H9 (cell line): ENCODE measurements around the gene LIN7C. TPM values are rescaled to one million over a fixed set of nuclear protein-coding genes. Genes with fewer than 3 reads are reported as not detected.

Source experiments
- DNase-seq: peaks from one replicate; pipeline ENCODE4 v3.0.0-alpha.2; 2017
- H2AFZ ChIP-seq: one replicate; pipeline ENCODE4 v1.6.1; 2013; ENCODE audit warnings: mild to moderate bottlenecking, low read length, control low read depth, moderate library complexity
- H2AK5ac ChIP-seq: 2 replicates; pipeline ENCODE4 v1.6.1; 2013; ENCODE audit warnings: low read length, control low read depth, mixed read lengths; ENCODE audit not compliant: insufficient read length
- H2BK120ac ChIP-seq: one replicate; pipeline ENCODE4 v1.6.1; 2013; ENCODE audit warnings: low read depth, mild to moderate bottlenecking, low read length, control low read depth, inconsistent platforms; ENCODE audit not compliant: poor library complexity, severe bottlenecking
- H2BK12ac ChIP-seq: 2 replicates; pipeline ENCODE4 v1.6.1; 2013; ENCODE audit warnings: low read length, control low read depth, mixed read lengths, low read depth; ENCODE audit not compliant: insufficient read length
- H2BK15ac ChIP-seq: 2 replicates; pipeline ENCODE4 v1.6.1; 2013; ENCODE audit warnings: low read depth, low read length, control low read depth
- H2BK20ac ChIP-seq: one replicate; pipeline ENCODE4 v1.6.1; 2013; ENCODE audit warnings: low read depth, mild to moderate bottlenecking, low read length, control low read depth, inconsistent platforms; ENCODE audit not compliant: poor library complexity, severe bottlenecking
- H2BK5ac ChIP-seq: 2 replicates; pipeline ENCODE4 v1.6.1; 2013; ENCODE audit warnings: low read length, control low read depth, mixed read lengths; ENCODE audit not compliant: insufficient read length
- H3K14ac ChIP-seq: 2 replicates; pipeline ENCODE4 v1.6.1; 2013; ENCODE audit warnings: low read length, control low read depth; ENCODE audit not compliant: insufficient read depth
- H3K18ac ChIP-seq: 2 replicates; pipeline ENCODE4 v1.6.1; 2013; ENCODE audit warnings: low read depth, mild to moderate bottlenecking, mixed read lengths, low read length, control low read depth; ENCODE audit not compliant: insufficient read length
- H3K23ac ChIP-seq: 2 replicates; pipeline ENCODE4 v1.6.1; 2013; ENCODE audit warnings: low read length, control low read depth, mixed read lengths, low read depth; ENCODE audit not compliant: insufficient read length
- H3K23me2 ChIP-seq: 2 replicates; pipeline ENCODE4 v1.6.1; 2013; ENCODE audit warnings: low read depth, mild to moderate bottlenecking, mixed read lengths, low read length, control low read depth; ENCODE audit not compliant: insufficient read length, poor library complexity, severe bottlenecking
- H3K27ac ChIP-seq: 2 replicates; pipeline ENCODE4 v1.5.1; 2013; ENCODE audit warnings: low read length, control low read depth, mixed read lengths, low read depth; ENCODE audit not compliant: insufficient read length
- H3K27me3 ChIP-seq: 2 replicates; pipeline ENCODE4 v1.6.1; 2013; ENCODE audit warnings: low read length, control low read depth, inconsistent platforms; ENCODE audit not compliant: insufficient read depth
- H3K4ac ChIP-seq: 2 replicates; pipeline ENCODE4 v1.6.1; 2013; ENCODE audit warnings: low read depth, mild to moderate bottlenecking, control low read depth, inconsistent platforms, low read length, moderate library complexity
- H3K4me1 ChIP-seq: 2 replicates; pipeline ENCODE4 v1.6.1; 2013; ENCODE audit warnings: low read length, control low read depth, inconsistent platforms; ENCODE audit not compliant: insufficient read depth
- H3K4me2 ChIP-seq: 2 replicates; pipeline ENCODE4 v1.6.1; 2013; ENCODE audit warnings: low read length, control low read depth, mixed read lengths; ENCODE audit not compliant: insufficient read length, insufficient read depth
- H3K56ac ChIP-seq: 2 replicates; pipeline ENCODE4 v1.6.1; 2013; ENCODE audit warnings: low read depth, mild to moderate bottlenecking, mixed read lengths, low read length, control low read depth; ENCODE audit not compliant: insufficient read length
- H3K79me1 ChIP-seq: 2 replicates; pipeline ENCODE4 v1.6.1; 2013; ENCODE audit warnings: low read depth, mild to moderate bottlenecking, moderate library complexity, low read length, control low read depth, inconsistent platforms; ENCODE audit not compliant: insufficient read depth, poor library complexity, severe bottlenecking
- H3K79me2 ChIP-seq: 2 replicates; pipeline ENCODE4 v1.6.1; 2013; ENCODE audit warnings: low read length, control low read depth, inconsistent platforms; ENCODE audit not compliant: insufficient read depth
- H3K9ac ChIP-seq: 2 replicates; pipeline ENCODE4 v1.6.1; 2013; ENCODE audit warnings: low read length, control low read depth, mixed read lengths; ENCODE audit not compliant: insufficient read length; ENCODE audit errors: extremely low read depth
- H3K9me3 ChIP-seq: one replicate; pipeline ENCODE4 v1.6.1; 2013; ENCODE audit warnings: low read depth, low read length, inconsistent platforms; ENCODE audit not compliant: control insufficient read depth
- H3T11ph ChIP-seq: one replicate; pipeline ENCODE4 v1.6.1; 2013; ENCODE audit warnings: mild to moderate bottlenecking, low read length, control low read depth, inconsistent platforms
- H4K20me1 ChIP-seq: one replicate; pipeline ENCODE4 v1.6.1; 2013; ENCODE audit not compliant: control insufficient read depth, insufficient read length, insufficient read depth
- H4K5ac ChIP-seq: 2 replicates; pipeline ENCODE4 v1.6.1; 2013; ENCODE audit warnings: low read depth, mild to moderate bottlenecking, mixed read lengths, low read length, control low read depth; ENCODE audit not compliant: insufficient read length
- H4K8ac ChIP-seq: replicated peaks from 2 replicates; pipeline ENCODE4 v1.6.1; 2013; ENCODE audit warnings: low read length, control low read depth, mixed read lengths, low read depth; ENCODE audit not compliant: insufficient read length
- H4K91ac ChIP-seq: 2 replicates; pipeline ENCODE4 v1.6.1; 2013; ENCODE audit warnings: low read depth, mild to moderate bottlenecking, moderate library complexity, mixed read lengths, low read length, control low read depth; ENCODE audit not compliant: insufficient read length
- H3K27ac Mint-ChIP-seq, 3 experiments: 2 replicates in 2 of 3; 3 replicates in 1 of 3; pipeline ENCODE4 v1.8.0; 2020 to 2021; ENCODE audit warnings: mixed read lengths in 3 of 3, mild to moderate bottlenecking in 1 of 3, moderate library complexity in 1 of 3
- H3K27me3 Mint-ChIP-seq: 2 replicates; pipeline ENCODE4 v1.8.0; 2021; ENCODE audit warnings: low read depth, mild to moderate bottlenecking, moderate library complexity, mixed read lengths
- H3K36me3 Mint-ChIP-seq, 3 experiments: 2 replicates in 2 of 3; 3 replicates in 1 of 3; pipeline ENCODE4 v1.8.0; 2020 to 2021; ENCODE audit warnings: low read depth in 3 of 3, mixed read lengths in 3 of 3; ENCODE audit not compliant: insufficient read depth in 1 of 3
- H3K4me1 Mint-ChIP-seq, 2 experiments: 2 replicates each; pipeline ENCODE4 v1.8.0; 2020; ENCODE audit warnings: mixed read lengths in 2 of 2
- H3K4me3 Mint-ChIP-seq, 2 experiments: 2 replicates in 1 of 2; 3 replicates in 1 of 2; pipeline ENCODE4 v1.8.0; 2020 to 2021; ENCODE audit warnings: mild to moderate bottlenecking in 2 of 2, mixed read lengths in 2 of 2, moderate library complexity in 1 of 2
- H3K9me3 Mint-ChIP-seq, 2 experiments: 2 replicates in 1 of 2; 3 replicates in 1 of 2; pipeline ENCODE4 v1.8.0; 2020; ENCODE audit warnings: mild to moderate bottlenecking in 2 of 2, mixed read lengths in 2 of 2, moderate library complexity in 1 of 2
- total RNA-seq: library from RNA; stranded (reverse); gene quantifications from 2 replicates; pipeline ENCODE4 v1.2.1, GENCODE V29; 2021
- TF ChIP-seq, protein P1 (sequence below): fragments of 200-600 bp; sonication (generic); conservative IDR thresholded peaks from 3 replicates; pipeline ENCODE4 v1.8.0; 2021; ENCODE audit warnings: antibody characterized with exemption, mild to moderate bottlenecking

The LIN7C gene
- total RNA-seq, 1 experiment from 2014 or later, result 40.0 TPM

DNA sequence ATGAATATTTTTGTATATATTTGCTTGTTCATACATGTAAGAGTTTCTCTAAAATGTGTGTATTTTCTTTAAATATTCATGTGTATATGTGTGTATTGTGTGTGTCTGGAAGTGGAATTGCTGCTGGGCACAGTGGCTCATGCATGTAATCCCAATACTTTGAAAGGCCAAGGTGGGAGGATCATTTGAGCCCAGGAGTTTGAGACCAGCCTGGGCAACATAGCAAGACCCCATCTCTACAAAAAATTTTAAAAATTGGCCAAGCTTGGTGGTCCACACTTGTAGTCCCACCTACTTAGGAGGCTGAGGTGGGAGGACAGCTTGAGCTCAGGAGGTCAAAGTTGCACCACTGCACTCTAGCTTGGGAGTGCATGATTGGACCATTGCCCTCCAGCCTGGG, 29.3 kb downstream of the LIN7C start:
- Histone ChIP-seq H4K5ac (peak overlapping the region; percentile 83), H2AK5ac (no peak overlapping the region), H3K23ac (no peak overlapping the region), H4K8ac (no peak overlapping the region), H2BK120ac (no peak overlapping the region), H3K4me2 (no peak overlapping the region), H2AFZ (no peak overlapping the region), H3K79me2 (no peaks in the 10 kb centered on the region), H3K9me3 (no peaks in the 10 kb centered on the region), H3K23me2 (no peaks in the 10 kb centered on the region), H3K9ac (no peak overlapping the region), H2BK20ac (no peak overlapping the region), H3K14ac (no peak overlapping the region), H2BK12ac (no peak overlapping the region), H2BK5ac (no peak overlapping the region), H3K79me1 (no peaks in the 10 kb centered on the region), H3K18ac (no peak overlapping the region), H3K56ac (no peak overlapping the region), H2BK15ac (no peak overlapping the region), H3K4me1 (no peaks in the 10 kb centered on the region; the same call in 1 of the 2 replicates), H3K4ac (no peak overlapping the region), H3T11ph (no peak overlapping the region), H4K91ac (no peak overlapping the region), H3K27me3 (no peaks in the 10 kb centered on the region), H4K20me1 (no peaks in the 10 kb centered on the region), H3K27ac (no peak overlapping the region)
- peak overlapping the region in 1 of 3 experiments; percentile 64; a peak in 1 of 7 replicates for H3K27ac Mint-ChIP-seq
- H3K4me3 Mint-ChIP-seq, result no peak overlapping the region
- peaks cover 11 to 12% of the 10 kb centered on the region in 2 experiments for H3K4me1 Mint-ChIP-seq
- H3K27me3 Mint-ChIP-seq, result no peaks in the 10 kb centered on the region; the same call in 1 of the 2 replicates
- no peak for DNase-seq
- H3K36me3 Mint-ChIP-seq, result peaks cover 0 to 3% (median 2%) of the 10 kb centered on the region in 3 experiments; a peak in 4 of 7 replicates
- TF ChIP-seq, protein P1, sequence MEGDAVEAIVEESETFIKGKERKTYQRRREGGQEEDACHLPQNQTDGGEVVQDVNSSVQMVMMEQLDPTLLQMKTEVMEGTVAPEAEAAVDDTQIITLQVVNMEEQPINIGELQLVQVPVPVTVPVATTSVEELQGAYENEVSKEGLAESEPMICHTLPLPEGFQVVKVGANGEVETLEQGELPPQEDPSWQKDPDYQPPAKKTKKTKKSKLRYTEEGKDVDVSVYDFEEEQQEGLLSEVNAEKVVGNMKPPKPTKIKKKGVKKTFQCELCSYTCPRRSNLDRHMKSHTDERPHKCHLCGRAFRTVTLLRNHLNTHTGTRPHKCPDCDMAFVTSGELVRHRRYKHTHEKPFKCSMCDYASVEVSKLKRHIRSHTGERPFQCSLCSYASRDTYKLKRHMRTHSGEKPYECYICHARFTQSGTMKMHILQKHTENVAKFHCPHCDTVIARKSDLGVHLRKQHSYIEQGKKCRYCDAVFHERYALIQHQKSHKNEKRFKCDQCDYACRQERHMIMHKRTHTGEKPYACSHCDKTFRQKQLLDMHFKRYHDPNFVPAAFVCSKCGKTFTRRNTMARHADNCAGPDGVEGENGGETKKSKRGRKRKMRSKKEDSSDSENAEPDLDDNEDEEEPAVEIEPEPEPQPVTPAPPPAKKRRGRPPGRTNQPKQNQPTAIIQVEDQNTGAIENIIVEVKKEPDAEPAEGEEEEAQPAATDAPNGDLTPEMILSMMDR, result no peak
- H3K9me3 Mint-ChIP-seq, result peaks cover 3 to 4% of the 10 kb centered on the region in 2 experiments; a peak in 2 of 5 replicates
